ENCODE measurements around the gene OR5D18. TPM values are rescaled to one million over a fixed set of nuclear protein-coding genes. Genes with fewer than 3 reads are reported as not detected.

The OR5D18 gene
- total RNA-seq, 1 experiment from 2014 or later: not detected

DNA sequence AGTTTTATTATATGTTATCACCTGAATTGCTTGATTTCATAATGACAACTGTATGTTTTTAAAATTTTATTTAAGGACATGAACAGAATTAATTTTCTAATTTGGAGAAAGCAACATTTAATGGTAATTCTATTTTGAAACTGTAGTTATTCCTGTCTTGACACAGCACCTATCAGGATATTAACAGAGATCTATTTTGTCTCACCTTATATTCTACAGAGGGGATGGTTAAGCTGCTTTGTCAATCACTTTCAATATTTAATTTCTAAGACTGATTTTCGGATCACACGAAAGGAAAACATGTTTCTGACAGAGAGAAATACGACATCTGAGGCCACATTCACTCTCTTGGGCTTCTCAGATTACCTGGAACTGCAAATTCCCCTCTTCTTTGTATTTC is 19.0 kb downstream of the OR5D18 start, which contains the start of gene OR5D16:
OR5D16 (plus strand) TSS at position 301 of the 400 bp plus-strand sequence; CDS start at position 301, 0 bp downstream.
- ATAC-seq: no peak

DNA sequence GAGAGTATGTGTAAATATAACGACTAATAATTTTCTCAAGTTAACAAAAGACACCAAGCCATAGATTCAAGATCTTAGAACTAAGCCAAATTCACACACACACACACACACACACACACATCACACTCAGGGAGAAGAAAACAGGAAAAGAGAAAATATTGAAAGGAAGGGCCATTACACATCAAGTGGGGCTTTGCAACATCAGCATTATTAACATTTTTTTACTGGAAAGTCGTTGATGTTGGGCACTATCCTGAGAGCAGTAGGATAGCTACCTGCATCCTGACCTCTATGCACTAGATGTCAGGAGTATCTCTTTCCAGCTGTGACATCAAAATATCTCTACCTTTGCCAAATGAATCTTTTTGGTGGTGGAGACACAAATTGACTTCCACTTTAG is 28.0 kb downstream of the OR5D18 start:
- ChIA-PET POLR2A (no interaction called here), CTCF (no interaction called here)
- H3K4me3 Mint-ChIP-seq: no peak overlapping the region
- H3K36me3 Mint-ChIP-seq: peaks cover 58% of the 10 kb centered on the region
- no peak overlapping the region for H3K27ac Mint-ChIP-seq
- H3K4me1 Mint-ChIP-seq: no peaks in the 10 kb centered on the region
- no peaks in the 10 kb centered on the region; the same call in 1 of the 2 replicates for H3K27me3 Mint-ChIP-seq (ENCODE audit: low read depth)
- ATAC-seq (no peak), DNase-seq (ENCODE audit: low spot score) (no peak)
- peaks cover 74% of the 10 kb centered on the region for H3K9me3 Mint-ChIP-seq
- TF ChIP-seq OVOL2 (CRISPR knock-in tag; IDR thresholded peaks at IDR 0.05; ENCODE audit: borderline replicate concordance) (no peak), ETV6 (CRISPR knock-in tag; IDR thresholded peaks at IDR 0.05) (no peak), ZNF232 (CRISPR knock-in tag; IDR thresholded peaks at IDR 0.05) (no peak), GTF2I (CRISPR knock-in tag; conservative IDR thresholded peaks at IDR 0.05) (no peak), TCF7 (CRISPR knock-in tag; IDR thresholded peaks at IDR 0.05; ENCODE audit: low read depth) (no peak), NR2C2 (CRISPR knock-in tag; IDR thresholded peaks at IDR 0.05) (no peak), ZNF423 (CRISPR knock-in tag; IDR thresholded peaks at IDR 0.05) (no peak)
- TF ChIP-seq, protein P1, sequence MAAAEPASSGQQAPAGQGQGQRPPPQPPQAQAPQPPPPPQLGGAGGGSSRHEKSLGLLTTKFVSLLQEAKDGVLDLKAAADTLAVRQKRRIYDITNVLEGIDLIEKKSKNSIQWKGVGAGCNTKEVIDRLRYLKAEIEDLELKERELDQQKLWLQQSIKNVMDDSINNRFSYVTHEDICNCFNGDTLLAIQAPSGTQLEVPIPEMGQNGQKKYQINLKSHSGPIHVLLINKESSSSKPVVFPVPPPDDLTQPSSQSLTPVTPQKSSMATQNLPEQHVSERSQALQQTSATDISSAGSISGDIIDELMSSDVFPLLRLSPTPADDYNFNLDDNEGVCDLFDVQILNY (CRISPR knock-in tag; IDR thresholded peaks at IDR 0.05): no peak
- TF ChIP-seq, protein P2, sequence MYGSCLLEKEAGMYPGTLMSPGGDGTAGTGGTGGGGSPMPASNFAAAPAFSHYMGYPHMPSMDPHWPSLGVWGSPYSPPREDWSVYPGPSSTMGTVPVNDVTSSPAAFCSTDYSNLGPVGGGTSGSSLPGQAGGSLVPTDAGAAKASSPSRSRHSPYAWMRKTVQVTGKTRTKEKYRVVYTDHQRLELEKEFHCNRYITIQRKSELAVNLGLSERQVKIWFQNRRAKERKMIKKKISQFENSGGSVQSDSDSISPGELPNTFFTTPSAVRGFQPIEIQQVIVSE (CRISPR knock-in tag; IDR thresholded peaks at IDR 0.05; ENCODE audit: borderline replicate concordance): no peak
- TF ChIP-seq, protein P3, sequence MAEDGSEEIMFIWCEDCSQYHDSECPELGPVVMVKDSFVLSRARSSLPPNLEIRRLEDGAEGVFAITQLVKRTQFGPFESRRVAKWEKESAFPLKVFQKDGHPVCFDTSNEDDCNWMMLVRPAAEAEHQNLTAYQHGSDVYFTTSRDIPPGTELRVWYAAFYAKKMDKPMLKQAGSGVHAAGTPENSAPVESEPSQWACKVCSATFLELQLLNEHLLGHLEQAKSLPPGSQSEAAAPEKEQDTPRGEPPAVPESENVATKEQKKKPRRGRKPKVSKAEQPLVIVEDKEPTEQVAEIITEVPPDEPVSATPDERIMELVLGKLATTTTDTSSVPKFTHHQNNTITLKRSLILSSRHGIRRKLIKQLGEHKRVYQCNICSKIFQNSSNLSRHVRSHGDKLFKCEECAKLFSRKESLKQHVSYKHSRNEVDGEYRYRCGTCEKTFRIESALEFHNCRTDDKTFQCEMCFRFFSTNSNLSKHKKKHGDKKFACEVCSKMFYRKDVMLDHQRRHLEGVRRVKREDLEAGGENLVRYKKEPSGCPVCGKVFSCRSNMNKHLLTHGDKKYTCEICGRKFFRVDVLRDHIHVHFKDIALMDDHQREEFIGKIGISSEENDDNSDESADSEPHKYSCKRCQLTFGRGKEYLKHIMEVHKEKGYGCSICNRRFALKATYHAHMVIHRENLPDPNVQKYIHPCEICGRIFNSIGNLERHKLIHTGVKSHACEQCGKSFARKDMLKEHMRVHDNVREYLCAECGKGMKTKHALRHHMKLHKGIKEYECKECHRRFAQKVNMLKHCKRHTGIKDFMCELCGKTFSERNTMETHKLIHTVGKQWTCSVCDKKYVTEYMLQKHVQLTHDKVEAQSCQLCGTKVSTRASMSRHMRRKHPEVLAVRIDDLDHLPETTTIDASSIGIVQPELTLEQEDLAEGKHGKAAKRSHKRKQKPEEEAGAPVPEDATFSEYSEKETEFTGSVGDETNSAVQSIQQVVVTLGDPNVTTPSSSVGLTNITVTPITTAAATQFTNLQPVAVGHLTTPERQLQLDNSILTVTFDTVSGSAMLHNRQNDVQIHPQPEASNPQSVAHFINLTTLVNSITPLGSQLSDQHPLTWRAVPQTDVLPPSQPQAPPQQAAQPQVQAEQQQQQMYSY (CRISPR knock-in tag; IDR thresholded peaks at IDR 0.05): no peak

More for the DNA sequence above, 19.0 kb downstream of the OR5D18 start, which contains the start of gene OR5D16:
- ChIA-PET CTCF (no interaction called here), POLR2A (no interaction called here)
- Mint-ChIP-seq H3K27me3 (ENCODE audit: low read depth) (peaks cover 12% of the 10 kb centered on the region), H3K4me1 (no peaks in the 10 kb centered on the region), H3K27ac (no peak within 1 kb of the TSS), H3K4me3 (no peak within 1 kb of the TSS), H3K9me3 (peaks cover 77% of the 10 kb centered on the region), H3K36me3 (peaks cover 62% of the 10 kb centered on the region)
- TF ChIP-seq, protein P4, sequence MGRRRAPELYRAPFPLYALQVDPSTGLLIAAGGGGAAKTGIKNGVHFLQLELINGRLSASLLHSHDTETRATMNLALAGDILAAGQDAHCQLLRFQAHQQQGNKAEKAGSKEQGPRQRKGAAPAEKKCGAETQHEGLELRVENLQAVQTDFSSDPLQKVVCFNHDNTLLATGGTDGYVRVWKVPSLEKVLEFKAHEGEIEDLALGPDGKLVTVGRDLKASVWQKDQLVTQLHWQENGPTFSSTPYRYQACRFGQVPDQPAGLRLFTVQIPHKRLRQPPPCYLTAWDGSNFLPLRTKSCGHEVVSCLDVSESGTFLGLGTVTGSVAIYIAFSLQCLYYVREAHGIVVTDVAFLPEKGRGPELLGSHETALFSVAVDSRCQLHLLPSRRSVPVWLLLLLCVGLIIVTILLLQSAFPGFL (CRISPR knock-in tag; IDR thresholded peaks at IDR 0.05; ENCODE audit: borderline replicate concordance): no peak
- TF ChIP-seq RELA (CRISPR knock-in tag; IDR thresholded peaks at IDR 0.05; ENCODE audit: borderline replicate concordance): no peak
- TF ChIP-seq, protein P5, sequence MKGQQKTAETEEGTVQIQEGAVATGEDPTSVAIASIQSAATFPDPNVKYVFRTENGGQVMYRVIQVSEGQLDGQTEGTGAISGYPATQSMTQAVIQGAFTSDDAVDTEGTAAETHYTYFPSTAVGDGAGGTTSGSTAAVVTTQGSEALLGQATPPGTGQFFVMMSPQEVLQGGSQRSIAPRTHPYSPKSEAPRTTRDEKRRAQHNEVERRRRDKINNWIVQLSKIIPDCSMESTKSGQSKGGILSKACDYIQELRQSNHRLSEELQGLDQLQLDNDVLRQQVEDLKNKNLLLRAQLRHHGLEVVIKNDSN (CRISPR knock-in tag; IDR thresholded peaks at IDR 0.05): no peak
- no peak for TF ChIP-seq TP53 (CRISPR knock-in tag; IDR thresholded peaks at IDR 0.05)
- TF ChIP-seq SMAD4 (CRISPR knock-in tag; IDR thresholded peaks at IDR 0.05): no peak
- TF ChIP-seq ZNF671 (CRISPR knock-in tag; IDR thresholded peaks at IDR 0.05): no peak
- TF ChIP-seq FOXJ3 (CRISPR knock-in tag; IDR thresholded peaks at IDR 0.05; ENCODE audit: borderline replicate concordance): no peak
- TF ChIP-seq NFE2L1 (CRISPR knock-in tag; IDR thresholded peaks at IDR 0.05): no peak
- no peak for TF ChIP-seq MYBL2 (CRISPR knock-in tag; IDR thresholded peaks at IDR 0.05)
- TF ChIP-seq GTF2I (CRISPR knock-in tag; conservative IDR thresholded peaks at IDR 0.05): no peak
- TF ChIP-seq FOXP1 (CRISPR knock-in tag; IDR thresholded peaks at IDR 0.05; ENCODE audit: borderline replicate concordance): no peak
- TF ChIP-seq, protein P6, sequence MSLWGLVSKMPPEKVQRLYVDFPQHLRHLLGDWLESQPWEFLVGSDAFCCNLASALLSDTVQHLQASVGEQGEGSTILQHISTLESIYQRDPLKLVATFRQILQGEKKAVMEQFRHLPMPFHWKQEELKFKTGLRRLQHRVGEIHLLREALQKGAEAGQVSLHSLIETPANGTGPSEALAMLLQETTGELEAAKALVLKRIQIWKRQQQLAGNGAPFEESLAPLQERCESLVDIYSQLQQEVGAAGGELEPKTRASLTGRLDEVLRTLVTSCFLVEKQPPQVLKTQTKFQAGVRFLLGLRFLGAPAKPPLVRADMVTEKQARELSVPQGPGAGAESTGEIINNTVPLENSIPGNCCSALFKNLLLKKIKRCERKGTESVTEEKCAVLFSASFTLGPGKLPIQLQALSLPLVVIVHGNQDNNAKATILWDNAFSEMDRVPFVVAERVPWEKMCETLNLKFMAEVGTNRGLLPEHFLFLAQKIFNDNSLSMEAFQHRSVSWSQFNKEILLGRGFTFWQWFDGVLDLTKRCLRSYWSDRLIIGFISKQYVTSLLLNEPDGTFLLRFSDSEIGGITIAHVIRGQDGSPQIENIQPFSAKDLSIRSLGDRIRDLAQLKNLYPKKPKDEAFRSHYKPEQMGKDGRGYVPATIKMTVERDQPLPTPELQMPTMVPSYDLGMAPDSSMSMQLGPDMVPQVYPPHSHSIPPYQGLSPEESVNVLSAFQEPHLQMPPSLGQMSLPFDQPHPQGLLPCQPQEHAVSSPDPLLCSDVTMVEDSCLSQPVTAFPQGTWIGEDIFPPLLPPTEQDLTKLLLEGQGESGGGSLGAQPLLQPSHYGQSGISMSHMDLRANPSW (CRISPR knock-in tag; conservative IDR thresholded peaks at IDR 0.05; ENCODE audit: low read depth): no peak
- TF ChIP-seq, protein P7, sequence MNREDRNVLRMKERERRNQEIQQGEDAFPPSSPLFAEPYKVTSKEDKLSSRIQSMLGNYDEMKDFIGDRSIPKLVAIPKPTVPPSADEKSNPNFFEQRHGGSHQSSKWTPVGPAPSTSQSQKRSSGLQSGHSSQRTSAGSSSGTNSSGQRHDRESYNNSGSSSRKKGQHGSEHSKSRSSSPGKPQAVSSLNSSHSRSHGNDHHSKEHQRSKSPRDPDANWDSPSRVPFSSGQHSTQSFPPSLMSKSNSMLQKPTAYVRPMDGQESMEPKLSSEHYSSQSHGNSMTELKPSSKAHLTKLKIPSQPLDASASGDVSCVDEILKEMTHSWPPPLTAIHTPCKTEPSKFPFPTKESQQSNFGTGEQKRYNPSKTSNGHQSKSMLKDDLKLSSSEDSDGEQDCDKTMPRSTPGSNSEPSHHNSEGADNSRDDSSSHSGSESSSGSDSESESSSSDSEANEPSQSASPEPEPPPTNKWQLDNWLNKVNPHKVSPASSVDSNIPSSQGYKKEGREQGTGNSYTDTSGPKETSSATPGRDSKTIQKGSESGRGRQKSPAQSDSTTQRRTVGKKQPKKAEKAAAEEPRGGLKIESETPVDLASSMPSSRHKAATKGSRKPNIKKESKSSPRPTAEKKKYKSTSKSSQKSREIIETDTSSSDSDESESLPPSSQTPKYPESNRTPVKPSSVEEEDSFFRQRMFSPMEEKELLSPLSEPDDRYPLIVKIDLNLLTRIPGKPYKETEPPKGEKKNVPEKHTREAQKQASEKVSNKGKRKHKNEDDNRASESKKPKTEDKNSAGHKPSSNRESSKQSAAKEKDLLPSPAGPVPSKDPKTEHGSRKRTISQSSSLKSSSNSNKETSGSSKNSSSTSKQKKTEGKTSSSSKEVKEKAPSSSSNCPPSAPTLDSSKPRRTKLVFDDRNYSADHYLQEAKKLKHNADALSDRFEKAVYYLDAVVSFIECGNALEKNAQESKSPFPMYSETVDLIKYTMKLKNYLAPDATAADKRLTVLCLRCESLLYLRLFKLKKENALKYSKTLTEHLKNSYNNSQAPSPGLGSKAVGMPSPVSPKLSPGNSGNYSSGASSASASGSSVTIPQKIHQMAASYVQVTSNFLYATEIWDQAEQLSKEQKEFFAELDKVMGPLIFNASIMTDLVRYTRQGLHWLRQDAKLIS (CRISPR knock-in tag; IDR thresholded peaks at IDR 0.05; ENCODE audit: borderline replicate concordance): no peak
- no peak for TF ChIP-seq ZNF138 (CRISPR knock-in tag; conservative IDR thresholded peaks at IDR 0.05)
- TF ChIP-seq ZNF263 (CRISPR knock-in tag; IDR thresholded peaks at IDR 0.05; ENCODE audit: low read depth): no peak
- no peak for TF ChIP-seq MXD4 (CRISPR knock-in tag; IDR thresholded peaks at IDR 0.05; ENCODE audit: borderline replicate concordance)
- TF ChIP-seq CREB1 (CRISPR knock-in tag; IDR thresholded peaks at IDR 0.05): no peak
- no peak for DNase-seq (ENCODE audit: low spot score)
